HG03520 (cell line): Measurements from ENCODE around the gene COX7A2L.
"Not testable (repeated sequence)": the region's sequence is repeated elsewhere in the genome, so short reads cannot be mapped to it uniquely, and the experiment has no call there.

Experiments
- ATAC-seq: cut with Tn5 transposase; IDR thresholded peaks from one replicate; pipeline ENCODE4 v1.9.1; 2021; ENCODE audit warnings: mild to moderate bottlenecking, moderate library complexity; ENCODE audit not compliant: unreplicated experiment

The COX7A2L gene, protein sequence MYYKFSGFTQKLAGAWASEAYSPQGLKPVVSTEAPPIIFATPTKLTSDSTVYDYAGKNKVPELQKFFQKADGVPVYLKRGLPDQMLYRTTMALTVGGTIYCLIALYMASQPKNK

GRCh38 chr2:42360890-42361727 lies at the start of gene COX7A2L:
Gene COX7A2L, minus strand, starts transcription at chr2:42361217. Its CDS starts 56 bp downstream, at chr2:42361161.
- peak; percentile 91 for ATAC-seq

DNA sequence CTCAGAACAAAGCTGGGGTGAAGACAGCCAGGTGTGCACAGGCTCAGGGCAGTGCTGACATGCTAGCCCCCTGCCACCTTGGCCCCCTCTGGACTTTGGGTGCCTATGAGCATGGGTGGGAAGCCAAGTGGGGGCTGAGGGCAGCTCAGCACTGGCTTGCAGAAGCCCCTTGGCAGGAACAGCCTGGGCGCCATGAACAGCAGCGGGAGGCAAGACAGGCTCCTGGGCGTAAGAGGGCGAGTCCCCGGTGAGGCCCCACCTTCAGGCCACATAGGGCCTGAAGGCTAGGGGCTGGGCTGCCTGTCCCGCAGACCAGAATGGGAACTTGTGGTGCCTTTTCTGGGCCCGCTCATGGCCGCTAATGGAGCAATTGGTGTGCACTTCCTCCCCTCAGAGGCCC lies 47.0 kb upstream of the COX7A2L start:
- no peak for ATAC-seq

DNA sequence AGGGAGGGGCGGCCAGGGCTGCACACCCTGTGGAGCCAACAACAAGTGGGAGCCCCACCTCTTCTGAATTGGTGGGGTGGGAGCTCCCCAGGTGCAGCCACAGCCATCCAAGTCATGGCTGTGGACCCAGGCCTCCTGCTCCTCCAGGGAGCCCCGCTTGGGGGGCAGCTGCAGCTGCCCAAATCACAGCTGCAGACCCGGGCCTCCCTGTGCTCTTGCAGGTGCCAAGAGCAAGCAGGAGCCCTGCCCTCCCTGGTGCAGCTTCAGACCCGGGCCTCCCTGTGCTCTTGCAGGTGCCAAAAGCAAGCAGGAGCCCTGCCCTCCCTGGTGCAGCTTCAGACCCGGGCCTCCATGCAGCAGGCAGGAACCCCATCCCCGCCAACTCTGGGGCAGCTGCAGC lies 46.5 kb upstream of the COX7A2L start:
- ATAC-seq = no peak

GRCh38 chr2:42404676-42405075 lies 43.7 kb upstream of the COX7A2L start:
- no peak for ATAC-seq

DNA sequence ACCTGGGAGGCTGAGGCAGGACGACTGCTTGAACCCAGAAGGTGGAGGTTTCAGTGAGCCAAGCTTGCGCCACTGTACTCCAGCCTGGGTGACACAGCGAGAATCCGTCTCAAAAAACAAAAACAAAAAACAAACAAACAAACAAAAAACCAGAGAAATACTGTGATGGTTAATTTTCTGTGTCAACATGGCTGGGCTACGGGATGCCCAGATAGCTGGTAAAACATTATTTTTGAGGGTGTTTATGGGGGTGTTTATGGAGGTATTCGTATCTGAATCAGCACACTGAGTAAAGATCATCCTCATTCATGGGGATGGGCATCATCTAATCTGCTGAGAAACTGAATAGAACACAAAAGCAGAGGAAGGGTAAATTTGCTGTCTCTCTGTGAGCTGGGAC lies 40.8 kb upstream of the COX7A2L start:
- no peak for ATAC-seq

- ATAC-seq = not testable (repeated sequence)
Measured at GRCh38 chr2:42398052-42398451, 37.0 kb upstream of the COX7A2L start.

- not testable (repeated sequence) for ATAC-seq
Measured at GRCh38 chr2:42393320-42393719, 32.3 kb upstream of the COX7A2L start.

GRCh38 chr2:42392191-42392590 lies 31.2 kb upstream of the COX7A2L start:
- no peak for ATAC-seq

DNA sequence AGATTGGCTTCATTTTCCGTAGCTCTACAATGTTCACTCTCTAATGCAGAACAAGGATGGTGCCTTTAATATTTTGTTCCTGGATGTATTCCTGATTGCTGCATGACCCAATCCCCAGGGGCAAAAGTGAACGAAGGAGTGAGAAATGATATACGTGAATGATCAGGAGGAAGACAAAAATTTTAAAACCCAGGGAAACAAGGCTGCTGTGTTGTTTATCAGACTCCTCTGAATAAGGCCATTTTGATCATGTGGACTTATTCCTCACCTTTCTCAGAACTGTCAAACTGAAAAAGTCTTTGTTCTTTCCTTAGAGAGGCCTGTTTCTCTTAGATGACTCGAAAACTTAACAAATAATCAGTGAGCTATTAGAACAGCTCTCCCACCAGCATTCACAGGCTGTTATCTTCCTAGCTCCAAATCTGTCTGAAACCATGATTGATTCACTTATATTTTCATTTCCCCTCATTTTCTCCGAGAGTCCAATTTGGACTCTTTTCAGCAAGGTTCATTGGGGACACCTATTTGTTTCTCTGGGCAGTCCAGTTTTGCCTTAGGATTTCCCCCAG lies 29.5 kb upstream of the COX7A2L start:
- no peak for ATAC-seq

DNA sequence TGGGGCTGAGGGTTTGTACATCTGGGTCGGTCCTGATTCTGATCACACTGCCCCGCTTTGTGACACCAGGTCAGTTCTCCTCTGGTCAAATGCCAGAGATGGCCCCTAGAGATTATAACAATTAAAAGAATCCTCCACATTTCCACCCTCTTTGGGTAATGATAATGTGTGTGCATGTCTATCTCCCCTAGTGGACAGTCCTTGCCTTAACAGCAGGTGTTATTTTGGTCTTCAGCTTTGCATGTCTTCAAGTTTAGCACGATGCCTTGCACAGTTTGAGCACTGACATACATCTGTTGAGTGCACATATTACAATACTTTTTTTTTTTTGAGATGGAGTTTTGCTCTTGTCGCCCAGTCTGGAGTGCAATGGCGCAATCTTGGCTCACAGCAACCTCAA lies 25.7 kb upstream of the COX7A2L start:
- ATAC-seq = no peak

DNA sequence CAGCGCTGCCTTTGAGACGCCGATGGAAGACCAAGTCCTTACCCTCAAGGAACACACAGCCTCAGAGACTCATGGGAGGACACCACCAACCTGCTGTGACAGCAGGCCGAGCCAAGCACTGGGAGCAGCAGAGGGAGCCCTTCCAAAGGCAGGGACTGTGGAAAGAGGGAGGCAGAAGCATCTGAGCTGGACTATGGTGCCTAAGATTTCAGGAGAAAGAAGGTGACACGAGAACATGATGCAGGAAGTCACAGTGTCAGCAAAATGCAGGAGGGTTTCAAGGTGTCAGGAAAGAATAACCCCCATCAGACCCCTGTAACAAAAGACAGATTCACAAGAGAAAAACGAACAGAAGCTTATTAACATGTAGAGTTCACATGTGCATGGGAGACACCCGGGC lies 24.2 kb upstream of the COX7A2L start:
- no peak for ATAC-seq

DNA sequence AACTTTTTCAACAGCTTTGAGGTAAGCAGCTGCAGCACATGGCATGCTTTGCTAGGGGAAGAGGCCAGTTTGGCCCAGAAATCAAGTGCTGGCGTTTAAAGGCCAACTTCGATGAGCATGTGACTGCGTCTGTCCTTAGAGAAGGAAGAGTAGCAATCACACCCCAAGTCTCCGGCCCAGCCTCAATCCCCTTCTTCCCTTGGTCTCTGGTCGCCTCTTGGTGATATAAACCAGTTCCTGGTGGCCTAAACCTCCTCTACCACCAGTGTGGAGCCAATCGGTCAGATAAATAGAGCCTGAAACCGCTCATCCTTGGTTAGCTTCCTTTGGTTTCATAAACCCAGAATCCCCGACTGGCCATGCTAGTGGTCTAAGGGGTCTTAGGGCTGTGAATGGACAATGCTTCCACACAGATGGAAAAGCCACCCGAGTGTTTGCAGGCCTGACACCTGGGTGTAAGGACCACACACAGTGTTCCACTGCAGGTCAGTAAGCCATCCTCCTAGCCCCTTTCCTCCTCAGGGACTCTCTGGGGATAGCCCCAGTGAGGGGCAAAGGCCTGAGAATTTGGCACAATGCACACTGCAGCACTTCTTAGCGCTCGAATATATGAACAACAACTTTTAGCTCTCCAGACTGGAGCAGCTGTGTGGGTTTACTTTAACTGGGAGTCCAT lies 23.0 kb upstream of the COX7A2L start:
- no peak for ATAC-seq

GRCh38 chr2:42382144-42382543 lies 21.1 kb upstream of the COX7A2L start:
- no peak for ATAC-seq

- not testable (repeated sequence) for ATAC-seq
Measured at GRCh38 chr2:42380026-42380425, 19.0 kb upstream of the COX7A2L start.

GRCh38 chr2:42378415-42378814 lies 17.4 kb upstream of the COX7A2L start:
- no peak for ATAC-seq

DNA sequence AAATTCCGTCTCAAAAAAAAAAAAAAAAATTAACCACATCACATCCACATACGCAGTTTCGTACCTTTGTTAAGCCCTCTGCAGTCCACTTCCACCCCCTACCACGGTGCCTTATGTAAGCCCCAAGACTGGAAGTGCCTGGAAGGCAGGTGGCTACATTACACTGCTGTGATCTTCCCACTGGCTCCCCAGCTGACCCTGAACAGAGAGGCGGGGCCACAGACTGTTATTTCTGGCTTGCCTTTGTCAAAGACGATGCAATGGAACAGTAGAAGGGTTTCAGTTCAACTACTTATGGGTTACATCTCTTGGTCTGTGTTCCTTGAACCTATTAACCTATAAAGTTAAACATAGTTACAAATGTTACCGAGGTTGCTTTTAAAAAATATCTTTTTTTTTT lies 15.7 kb upstream of the COX7A2L start:
- ATAC-seq = no peak

DNA sequence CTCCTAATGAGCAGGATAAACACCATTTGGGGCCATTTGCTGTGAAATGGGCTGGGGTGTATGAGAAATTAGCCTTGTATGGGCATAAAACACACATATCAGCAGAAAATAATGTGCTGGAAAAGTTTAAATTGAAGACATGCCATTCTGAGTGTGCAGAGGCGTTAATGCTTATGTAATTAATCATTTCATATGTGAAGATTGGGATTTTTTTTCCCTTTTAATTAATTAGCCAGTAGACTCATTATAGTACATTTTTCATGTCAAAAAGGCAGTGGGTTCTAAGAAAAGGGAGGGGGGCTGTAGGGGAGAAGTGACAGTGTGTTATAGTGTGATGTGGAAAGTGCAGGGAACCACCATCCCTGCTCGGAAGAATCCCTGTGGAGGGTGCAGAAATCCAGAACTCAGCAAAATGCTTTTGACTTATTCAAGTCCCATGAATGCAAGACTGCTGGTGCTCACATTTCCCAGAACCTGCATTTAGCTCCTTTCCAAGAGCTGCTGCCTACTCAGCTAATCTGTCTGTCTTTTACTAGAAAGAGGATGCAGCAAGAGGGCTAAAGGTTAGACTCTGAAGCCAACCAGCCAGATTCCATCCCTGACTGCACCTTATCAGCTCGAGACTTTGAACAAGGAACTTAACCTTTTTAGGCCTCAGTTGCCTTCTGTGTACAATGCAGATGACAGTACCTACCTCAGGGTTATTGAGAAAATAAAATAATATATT lies 11.6 kb upstream of the COX7A2L start:
- no peak for ATAC-seq

DNA sequence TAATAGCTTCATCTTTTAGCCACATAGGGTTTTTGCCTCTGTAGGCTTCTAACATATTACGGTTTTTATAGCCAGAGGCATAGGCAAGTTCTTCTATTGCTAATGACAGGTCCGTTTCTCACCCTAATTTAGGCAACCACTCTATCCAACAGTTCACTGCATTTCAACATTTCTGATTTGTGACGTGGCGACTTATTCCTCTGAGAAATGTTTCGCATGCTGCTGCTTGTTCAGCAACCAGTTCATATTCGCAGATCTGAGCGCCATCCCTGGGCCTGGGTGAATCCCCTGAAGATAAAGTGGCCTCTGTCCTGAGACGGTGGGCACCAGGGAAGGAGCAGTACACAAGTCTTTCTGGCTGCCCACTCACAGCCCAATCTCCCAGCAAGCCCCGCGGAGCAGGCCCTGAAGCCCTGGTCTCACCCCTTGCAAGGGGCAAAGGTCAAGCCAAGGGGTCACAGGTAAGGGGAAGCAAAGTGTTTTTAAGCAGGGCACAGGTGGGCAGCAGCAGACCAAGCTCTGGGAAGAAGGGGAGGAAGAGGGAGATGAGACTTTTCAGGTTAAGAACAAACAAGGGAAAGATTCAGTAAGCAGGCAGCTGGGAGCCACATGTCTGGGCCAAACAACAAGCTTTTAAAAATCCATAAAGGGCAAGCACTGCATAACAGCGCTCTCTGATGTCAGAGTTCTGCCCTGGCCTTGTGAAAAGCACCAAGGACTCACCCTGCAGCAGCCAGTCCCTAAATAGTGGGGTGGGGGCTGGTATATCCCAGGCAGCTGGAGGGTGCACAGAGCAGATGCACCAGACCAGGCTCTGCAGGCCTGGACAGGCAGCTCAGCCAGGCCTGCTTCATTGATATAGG lies 10.8 kb upstream of the COX7A2L start:
- ATAC-seq = no peak

- no peak for ATAC-seq
Measured at GRCh38 chr2:42369532-42370229, 8.7 kb upstream of the COX7A2L start.
